A549 (cell line): ENCODE results near the gene INF2. TPM values are rescaled to one million over a fixed set of nuclear protein-coding genes. Genes with fewer than 3 reads are reported as not detected.
A peak's percentile ranks its signal among the peaks of the same experiment; 100 is the strongest.

Source experiments
- ATAC-seq, 2 experiments: fragments of 200-7000 bp in 1 of 2; fragments of >200 bp in 1 of 2; cut with Nextera tagmentation in 1 of 2; cut with Tn5 transposase in 1 of 2; 3 replicates each; pipeline versions ENCODE4 v1.8.0 to v1.9.1; 2018 to 2020; ENCODE audit warnings: mild to moderate bottlenecking in 1 of 2, moderate library complexity in 1 of 2
- CTCF ChIA-PET: fragments of 300-600 bp; sonication (Branson Sonifier 250); formaldehyde crosslinking; extraction: SDS; loops from one replicate; lab custom pipeline; 2021; ENCODE audit warnings: antibody characterized with exemption, inconsistent platforms; lab: Yijun Ruan, JAX
- POLR2A ChIA-PET: fragments of 350-600 bp; formaldehyde crosslinking; extraction: SDS; loops from one replicate; lab custom pipeline; 2021; ENCODE audit warnings: antibody characterized with exemption, inconsistent platforms; lab: Yijun Ruan, JAX
- DNase-seq, 2 experiments: peaks; one replicate each; pipeline versions ENCODE4 v3.0.0 to v3.0.0-alpha.2; 2011 to 2016; ENCODE audit warnings: low read depth in 1 of 2, low spot score in 1 of 2
- FAIRE-seq: peaks from 2 replicates; lab custom pipeline; 2011; peaks lifted over from hg19 to GRCh38; lab: Jason Lieb, UNC
- H3K27ac ChIP-seq, 2 experiments: fragments of >200 bp; sonication (Bioruptor Twin); formaldehyde crosslinking; 3 replicates each; pipeline ENCODE4 v1.5.1; 2016 to 2017
- H3K4me1 ChIP-seq: fragments of >200 bp; sonication (Bioruptor Twin); formaldehyde crosslinking; 3 replicates; pipeline ENCODE4 v1.6.1; 2016
- H3K4me2 ChIP-seq: fragments of >200 bp; sonication (Bioruptor Twin); formaldehyde crosslinking; 3 replicates; pipeline ENCODE4 v1.6.1; 2016
- H3K4me3 ChIP-seq: fragments of >200 bp; sonication (Bioruptor Twin); formaldehyde crosslinking; 3 replicates; pipeline ENCODE4 v1.5.1; 2016
- H3K9me3 ChIP-seq: fragments of >200 bp; sonication (Bioruptor Twin); formaldehyde crosslinking; 3 replicates; pipeline ENCODE4 v1.6.1; 2016
- CBX2 ChIP-seq: fragments of 200-600 bp; sonication (generic); IDR thresholded peaks from 2 replicates; pipeline ENCODE4 v1.6.1; 2016; ENCODE audit warnings: low read depth, mild to moderate bottlenecking, borderline replicate concordance
- CBX8 ChIP-seq: fragments of 200-600 bp; sonication (generic); IDR thresholded peaks from 2 replicates; pipeline ENCODE4 v1.6.1; 2016
- CEBPB ChIP-seq, 2 experiments: fragments of >200 bp in 1 of 2; sonication (Bioruptor Twin) in 1 of 2; formaldehyde crosslinking in 1 of 2; IDR thresholded peaks; 2 replicates each; pipeline ENCODE4 v1.6.1; 2012 to 2016
- CHD4 ChIP-seq: fragments of 200-600 bp; sonication (generic); IDR thresholded peaks from 2 replicates; pipeline ENCODE4 v1.6.1; 2016; ENCODE audit warnings: antibody characterized with exemption, mild to moderate bottlenecking, borderline replicate concordance
- FOXS1 ChIP-seq: fragments of 250-450 bp; sonication (Bioruptor Pico); IDR thresholded peaks from 2 replicates; pipeline ENCODE4 v1.5.0; 2020; ENCODE audit warnings: mild to moderate bottlenecking, moderate library complexity
- HOXB5 ChIP-seq: fragments of 250-450 bp; sonication (Bioruptor Pico); IDR thresholded peaks from 2 replicates; pipeline ENCODE4 v1.5.0; 2020; ENCODE audit warnings: mild to moderate bottlenecking, moderate library complexity
- JUN ChIP-seq, 2 experiments: fragments of >200 bp; sonication (Bioruptor Twin); formaldehyde crosslinking; IDR thresholded peaks; 2 replicates in 1 of 2; 3 replicates in 1 of 2; pipeline ENCODE4 v1.6.1; 2016 to 2017
- KDM1A ChIP-seq: fragments of 200-600 bp; sonication (generic); IDR thresholded peaks from 2 replicates; pipeline ENCODE4 v1.6.1; 2016; ENCODE audit warnings: low read depth, mild to moderate bottlenecking
- MAFK ChIP-seq: fragments of 450-650 bp; IDR thresholded peaks from 2 replicates; pipeline ENCODE4 v1.6.1; 2014; ENCODE audit not compliant: partially characterized antibody
- MYC ChIP-seq: IDR thresholded peaks from 2 replicates; pipeline ENCODE4 v1.6.1; 2012; ENCODE audit warnings: mild to moderate bottlenecking, inconsistent platforms, low read length, improper control_type of control experiment, borderline replicate concordance
- NPAS2 ChIP-seq: fragments of 250-450 bp; sonication (Bioruptor Pico); IDR thresholded peaks from 2 replicates; pipeline ENCODE4 v1.8.0; 2022; ENCODE audit warnings: mild to moderate bottlenecking, moderate library complexity, borderline replicate concordance
- POLR2A ChIP-seq: IDR thresholded peaks from 2 replicates; pipeline ENCODE4 v1.6.1; 2012; ENCODE audit warnings: mild to moderate bottlenecking, low read length
- POLR2AphosphoS2 ChIP-seq: conservative IDR thresholded peaks from 2 replicates; pipeline ENCODE4 v1.6.1; 2012; ENCODE audit warnings: low read length, improper control_type of control experiment, inconsistent platforms
- RARB ChIP-seq: fragments of 250-450 bp; sonication (Bioruptor Pico); IDR thresholded peaks from 2 replicates; pipeline ENCODE4 v1.8.0; 2021; ENCODE audit warnings: mild to moderate bottlenecking, moderate library complexity
- WGBS: methylation state at CpG from one replicate; pipeline ENCODE4 v1.1.6; 2017; ENCODE audit errors: missing lambda C conversion rate; 5-methylcytosine and 5-hydroxymethylcytosine counted together
- polyA plus RNA-seq, 4 experiments: library from polyadenylated mRNA; depleted of rRNA in 3 of 4; stranded (reverse); fragments of >200 nt; fragmentation: RNase III in 1 of 4; extraction: RNeasy Plus Mini Kit Qiagen cat#74134 plus additional on column Dnase treatment in 1 of 4; gene quantifications; 2 replicates in 3 of 4; 3 replicates in 1 of 4; pipeline ENCODE4 v1.2.3, GENCODE V29; 2011 to 2017
- TF ChIP-seq, protein P1 (sequence below): IDR thresholded peaks from 2 replicates; pipeline ENCODE4 v1.6.1; 2012
- TF ChIP-seq, protein P2 (sequence below): fragments of >200 bp; sonication (Bioruptor Twin); formaldehyde crosslinking; IDR thresholded peaks from 3 replicates; pipeline ENCODE4 v1.5.1; 2016
- TF ChIP-seq, protein P3 (sequence below): fragments of 250-450 bp; sonication (Bioruptor Pico); IDR thresholded peaks from 2 replicates; pipeline ENCODE4 v1.5.0; 2021; ENCODE audit warnings: mild to moderate bottlenecking, moderate library complexity, borderline replicate concordance

The INF2 gene
- polyA plus RNA-seq, 2 of the 4 experiments (the other 2 are of a cell fraction): 24.7 to 71.2 TPM

DNA sequence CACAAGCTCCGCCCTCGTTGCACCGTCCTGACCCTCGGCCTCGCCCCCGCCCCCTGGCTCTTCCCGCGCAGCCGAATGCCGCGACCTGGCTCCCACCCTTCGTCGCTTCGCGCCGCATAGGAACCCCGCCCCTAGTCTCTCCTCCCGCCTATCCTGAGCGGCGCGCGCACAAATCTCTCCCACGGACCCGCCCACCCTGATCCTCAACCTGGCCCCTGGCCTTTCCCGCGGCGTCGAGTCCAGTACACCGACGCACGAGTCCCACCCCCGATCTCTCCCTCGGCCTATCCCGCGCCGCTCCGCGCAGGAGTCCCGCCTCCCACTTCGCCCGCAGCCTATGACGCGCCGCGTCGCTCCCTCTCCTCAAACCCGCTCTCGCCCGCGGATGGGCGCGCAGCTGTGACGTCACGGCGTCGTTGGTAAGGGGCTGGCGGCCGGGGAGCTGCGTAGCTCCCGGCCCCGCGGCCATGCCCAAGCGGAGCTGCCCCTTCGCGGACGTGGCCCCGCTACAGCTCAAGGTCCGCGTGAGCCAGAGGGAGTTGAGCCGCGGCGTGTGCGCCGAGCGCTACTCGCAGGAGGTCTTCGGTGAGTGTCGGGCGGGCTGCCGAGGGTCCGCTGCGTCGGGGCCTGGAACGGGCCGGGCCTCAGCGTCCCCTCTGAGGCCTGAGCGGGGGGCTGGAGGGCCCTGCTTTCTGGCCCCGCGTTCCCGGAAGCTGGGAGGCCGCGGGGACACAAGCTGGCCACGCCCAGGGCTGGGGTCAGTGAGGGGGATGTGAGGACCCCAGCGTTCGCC, 63.5 kb downstream of the INF2 start, which contains the start of gene SIVA1 (continued):
- no peak for TF ChIP-seq HOXB5 (CRISPR knock-in tag)
- TF ChIP-seq, protein P1, sequence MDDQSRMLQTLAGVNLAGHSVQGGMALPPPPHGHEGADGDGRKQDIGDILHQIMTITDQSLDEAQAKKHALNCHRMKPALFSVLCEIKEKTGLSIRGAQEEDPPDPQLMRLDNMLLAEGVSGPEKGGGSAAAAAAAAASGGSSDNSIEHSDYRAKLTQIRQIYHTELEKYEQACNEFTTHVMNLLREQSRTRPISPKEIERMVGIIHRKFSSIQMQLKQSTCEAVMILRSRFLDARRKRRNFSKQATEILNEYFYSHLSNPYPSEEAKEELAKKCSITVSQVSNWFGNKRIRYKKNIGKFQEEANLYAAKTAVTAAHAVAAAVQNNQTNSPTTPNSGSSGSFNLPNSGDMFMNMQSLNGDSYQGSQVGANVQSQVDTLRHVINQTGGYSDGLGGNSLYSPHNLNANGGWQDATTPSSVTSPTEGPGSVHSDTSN: 0 out of 2 replicates have a peak, but pooled peaks have one; percentile 16
- peak in 1 of 2 experiments; percentile 68; a peak in 3 of 5 replicates for TF ChIP-seq JUN (IDR thresholded peaks at IDR 0.05)
- no peak for TF ChIP-seq FOXS1 (CRISPR knock-in tag)
- TF ChIP-seq CHD4: no peak
- TF ChIP-seq POLR2A: peak; percentile 86
- no peak for TF ChIP-seq CBX2
- TF ChIP-seq RARB (CRISPR knock-in tag): no peak
- TF ChIP-seq MAFK: no peak

DNA sequence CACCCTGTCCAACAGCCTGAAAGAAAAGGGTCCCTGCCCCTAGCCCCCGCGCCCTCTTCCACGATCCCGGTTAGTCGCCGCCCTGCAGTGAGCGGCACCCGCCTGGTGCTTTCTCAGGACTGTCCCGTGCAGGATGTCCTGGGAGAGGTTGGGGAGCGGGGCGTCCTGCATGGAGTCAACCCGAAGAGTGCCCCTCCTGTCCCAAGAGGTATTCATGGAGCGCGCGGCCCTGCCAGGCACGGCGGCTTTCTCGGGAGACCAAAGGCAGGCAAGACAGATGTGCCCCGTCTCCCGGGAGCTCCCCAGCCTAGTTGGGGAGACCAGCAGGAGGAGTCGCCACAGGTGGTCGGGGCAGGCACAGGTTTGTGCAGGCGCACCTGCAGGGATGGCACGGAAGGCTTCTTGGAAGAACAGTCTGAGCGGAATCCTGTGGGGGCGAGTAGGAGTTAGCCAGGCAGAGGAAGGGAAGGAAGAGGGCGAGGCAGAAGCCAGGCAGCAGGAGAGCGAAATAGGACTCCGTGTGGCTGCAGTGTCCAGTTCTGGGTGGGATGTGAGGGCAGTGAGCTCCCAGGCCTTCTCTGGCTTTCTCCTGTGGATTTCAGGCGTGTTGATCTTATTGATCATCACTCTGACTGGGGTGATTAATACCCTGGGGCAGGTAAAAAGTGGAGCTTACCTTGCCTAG, 64.3 kb downstream of the INF2 start:
- peaks cover 28% of the 10 kb centered on the region for H3K4me1 ChIP-seq
- H3K9me3 ChIP-seq: no peaks in the 10 kb centered on the region; the same call in 2 of the 3 replicates
- peak overlapping the region; percentile 100 for H3K4me3 ChIP-seq
- WGBS: 4% methylated on average over 10 of the region's 30 CpGs
- FAIRE-seq: no peak
- CTCF ChIA-PET: interaction anchor here (0.6 to 5.1 kb wide), 12 partner anchors 10 to 786 kb away, joined by 3 to 41 read pairs (median 6); partner anchors contain the start of gene ADSS1
- no peak for TF ChIP-seq KDM1A
- no peak for TF ChIP-seq CEBPB (IDR thresholded peaks at IDR 0.05)
- no peak for TF ChIP-seq NPAS2 (CRISPR knock-in tag)
- no peak for TF ChIP-seq MYC
- TF ChIP-seq, protein P2, sequence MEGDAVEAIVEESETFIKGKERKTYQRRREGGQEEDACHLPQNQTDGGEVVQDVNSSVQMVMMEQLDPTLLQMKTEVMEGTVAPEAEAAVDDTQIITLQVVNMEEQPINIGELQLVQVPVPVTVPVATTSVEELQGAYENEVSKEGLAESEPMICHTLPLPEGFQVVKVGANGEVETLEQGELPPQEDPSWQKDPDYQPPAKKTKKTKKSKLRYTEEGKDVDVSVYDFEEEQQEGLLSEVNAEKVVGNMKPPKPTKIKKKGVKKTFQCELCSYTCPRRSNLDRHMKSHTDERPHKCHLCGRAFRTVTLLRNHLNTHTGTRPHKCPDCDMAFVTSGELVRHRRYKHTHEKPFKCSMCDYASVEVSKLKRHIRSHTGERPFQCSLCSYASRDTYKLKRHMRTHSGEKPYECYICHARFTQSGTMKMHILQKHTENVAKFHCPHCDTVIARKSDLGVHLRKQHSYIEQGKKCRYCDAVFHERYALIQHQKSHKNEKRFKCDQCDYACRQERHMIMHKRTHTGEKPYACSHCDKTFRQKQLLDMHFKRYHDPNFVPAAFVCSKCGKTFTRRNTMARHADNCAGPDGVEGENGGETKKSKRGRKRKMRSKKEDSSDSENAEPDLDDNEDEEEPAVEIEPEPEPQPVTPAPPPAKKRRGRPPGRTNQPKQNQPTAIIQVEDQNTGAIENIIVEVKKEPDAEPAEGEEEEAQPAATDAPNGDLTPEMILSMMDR: no peak
- TF ChIP-seq, protein P3, sequence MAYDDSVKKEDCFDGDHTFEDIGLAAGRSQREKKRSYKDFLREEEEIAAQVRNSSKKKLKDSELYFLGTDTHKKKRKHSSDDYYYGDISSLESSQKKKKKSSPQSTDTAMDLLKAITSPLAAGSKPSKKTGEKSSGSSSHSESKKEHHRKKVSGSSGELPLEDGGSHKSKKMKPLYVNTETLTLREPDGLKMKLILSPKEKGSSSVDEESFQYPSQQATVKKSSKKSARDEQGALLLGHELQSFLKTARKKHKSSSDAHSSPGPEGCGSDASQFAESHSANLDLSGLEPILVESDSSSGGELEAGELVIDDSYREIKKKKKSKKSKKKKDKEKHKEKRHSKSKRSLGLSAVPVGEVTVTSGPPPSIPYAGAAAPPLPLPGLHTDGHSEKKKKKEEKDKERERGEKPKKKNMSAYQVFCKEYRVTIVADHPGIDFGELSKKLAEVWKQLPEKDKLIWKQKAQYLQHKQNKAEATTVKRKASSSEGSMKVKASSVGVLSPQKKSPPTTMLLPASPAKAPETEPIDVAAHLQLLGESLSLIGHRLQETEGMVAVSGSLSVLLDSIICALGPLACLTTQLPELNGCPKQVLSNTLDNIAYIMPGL (CRISPR knock-in tag): no peak
- no peak for TF ChIP-seq POLR2AphosphoS2
- no peak for TF ChIP-seq CBX8
- TF ChIP-seq RARB (CRISPR knock-in tag): no peak
- no peak for TF ChIP-seq CBX2
- TF ChIP-seq, all 56 proteins: peak for 0
- Histone ChIP-seq H3K27ac (peak overlapping the region; percentile 93 to 96), H3K4me2 (peak overlapping the region; percentile 95)
- DNase-seq: no peak
- ATAC-seq: peak in 1 of 2 experiments; percentile 6; a peak in 3 of 6 replicates
- POLR2A ChIA-PET: interaction anchor here (0.9 to 1.4 kb wide), 3 partner anchors 66 to 267 kb away, joined by 3 to 7 read pairs (median 6); partner anchors contain the start of gene CDCA4
